Dermis blood vessel endothelial cell (primary cell): ENCODE results near the gene HTRA3. TPM values are rescaled to one million over a fixed set of nuclear protein-coding genes. Genes with fewer than 3 reads are reported as not detected.

ENCODE experiments used
- DNase-seq: peaks from one replicate; pipeline ENCODE4 v3.0.0; 2010
- total RNA-seq: library from RNA; depleted of rRNA; stranded (reverse); fragments of >200 nt; gene quantifications from 2 replicates; pipeline ENCODE4 v1.2.3, GENCODE V29; 2014

HTRA3 gene
- total RNA-seq, 1 donor from 2014 or later, result 3.6 TPM

DNA sequence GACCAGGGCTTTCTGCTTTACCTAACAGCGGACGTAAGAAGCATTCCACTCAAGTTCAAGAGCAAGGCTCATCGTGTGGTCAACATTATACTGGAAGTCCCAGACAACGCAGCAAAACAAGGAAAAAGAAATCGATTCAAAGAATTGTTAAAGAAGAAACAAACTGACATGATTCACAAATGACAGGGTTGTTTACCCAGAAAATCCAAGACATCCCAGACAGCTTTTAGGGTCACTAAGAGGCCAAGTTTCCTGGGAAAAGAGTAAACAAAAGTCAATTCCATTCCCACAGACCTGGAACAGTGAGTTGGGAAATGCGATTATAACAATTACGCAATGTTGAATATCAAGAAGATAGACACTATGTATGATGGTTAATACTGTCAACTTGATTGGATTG is 21.5 kb upstream of the HTRA3 start:
- peak; percentile 32 for DNase-seq

- no peak for DNase-seq
Observed at GRCh38 chr4:8250227-8250626, 19.3 kb upstream of the HTRA3 start.

DNA sequence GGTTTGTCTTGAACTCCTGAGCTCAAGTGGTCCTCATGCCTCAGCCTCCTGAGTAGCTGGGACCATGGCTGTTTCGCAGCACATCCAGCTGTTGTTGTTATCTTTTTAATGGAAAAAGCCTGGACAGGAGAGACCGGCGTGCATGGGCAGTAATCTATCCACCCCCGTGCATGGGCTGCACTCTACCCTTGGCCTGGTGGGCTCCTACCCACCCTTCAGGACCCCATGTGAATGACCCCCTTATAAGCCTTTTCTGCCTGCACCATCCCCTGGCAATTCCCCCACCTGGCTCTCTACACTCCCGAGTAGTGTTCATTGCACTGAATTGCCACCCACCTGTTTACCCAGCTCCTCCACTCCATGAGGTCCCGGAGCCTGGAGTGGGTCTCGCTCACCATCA is 18.9 kb upstream of the HTRA3 start:
- DNase-seq, result no peak

DNA sequence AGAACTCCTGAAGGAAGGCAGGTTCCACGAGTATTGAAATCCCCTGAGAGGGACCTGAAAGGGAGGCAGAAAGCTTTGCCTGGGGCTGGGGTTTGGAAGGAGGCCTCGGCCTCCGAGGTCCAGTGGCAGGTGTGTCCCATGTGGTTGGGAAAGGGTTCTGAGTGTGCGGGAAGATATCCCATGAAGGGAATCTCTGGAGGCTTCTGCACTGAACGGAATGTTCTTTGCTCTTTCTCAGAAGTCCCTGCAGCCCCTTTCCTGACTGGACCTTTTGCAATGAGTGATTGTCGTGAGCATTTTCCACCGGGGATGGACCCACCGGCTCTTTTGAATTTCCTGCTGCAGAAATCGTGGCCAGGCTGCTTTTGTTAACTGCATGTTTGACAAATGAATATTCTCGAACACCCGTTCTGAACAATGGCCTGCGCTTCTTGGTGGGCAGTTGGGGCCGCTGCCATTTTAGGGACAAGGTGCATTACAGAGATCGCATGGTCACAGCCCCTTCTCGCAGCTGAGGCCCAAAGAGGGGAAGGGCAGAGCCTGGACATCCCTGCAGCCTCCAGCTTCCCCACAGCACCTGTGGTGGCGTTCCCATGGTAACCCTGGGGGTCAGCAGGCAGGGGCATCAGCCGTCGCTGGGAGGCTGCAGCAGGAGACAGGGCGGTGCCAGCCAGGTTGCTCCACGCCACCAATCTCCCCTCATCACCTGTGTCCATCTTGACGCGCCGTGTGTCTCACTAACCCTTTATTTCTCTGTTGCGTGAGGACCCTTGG is 18.3 kb upstream of the HTRA3 start:
- no peak for DNase-seq

GRCh38 chr4:8252301-8253173 is 17.0 kb upstream of the HTRA3 start:
- no peak for DNase-seq

- no peak for DNase-seq
Observed at GRCh38 chr4:8254076-8254475, 15.5 kb upstream of the HTRA3 start.

DNA sequence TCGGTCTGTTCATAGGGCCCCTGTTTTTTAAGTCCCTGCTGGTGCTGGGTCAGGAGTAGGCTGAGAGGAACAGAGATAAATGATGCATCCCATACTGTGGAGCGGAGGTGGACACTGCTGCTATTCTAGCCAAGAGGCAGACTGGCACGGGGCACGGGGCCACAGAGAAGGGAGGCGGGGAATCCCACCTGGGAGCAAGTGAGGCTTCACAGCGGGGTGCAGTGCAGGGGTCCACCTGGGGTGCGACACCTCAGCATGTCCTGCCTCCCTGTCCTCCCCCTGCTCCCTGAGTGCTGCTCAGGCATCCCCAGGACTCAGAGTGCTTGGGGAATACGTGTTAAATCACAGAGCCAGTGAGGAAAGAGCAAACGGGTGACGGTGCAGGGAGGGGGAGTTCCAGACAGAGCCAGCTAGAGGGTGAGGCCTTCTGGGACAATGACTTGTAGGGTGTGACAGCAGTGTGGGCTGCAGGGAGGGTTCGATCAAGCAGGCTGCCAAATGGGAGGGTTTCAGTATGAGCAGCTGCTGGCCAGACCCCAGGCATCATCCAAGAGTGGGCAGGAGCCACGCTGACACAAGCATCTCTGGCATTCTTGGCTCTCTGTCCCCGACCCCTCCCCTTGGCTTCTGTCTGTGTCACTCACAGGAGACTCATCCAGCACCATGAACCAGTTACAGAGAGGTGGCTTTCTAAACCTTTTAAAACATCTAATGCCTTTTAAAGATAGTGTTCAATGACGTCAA is 13.7 kb upstream of the HTRA3 start:
- DNase-seq, result no peak

DNA sequence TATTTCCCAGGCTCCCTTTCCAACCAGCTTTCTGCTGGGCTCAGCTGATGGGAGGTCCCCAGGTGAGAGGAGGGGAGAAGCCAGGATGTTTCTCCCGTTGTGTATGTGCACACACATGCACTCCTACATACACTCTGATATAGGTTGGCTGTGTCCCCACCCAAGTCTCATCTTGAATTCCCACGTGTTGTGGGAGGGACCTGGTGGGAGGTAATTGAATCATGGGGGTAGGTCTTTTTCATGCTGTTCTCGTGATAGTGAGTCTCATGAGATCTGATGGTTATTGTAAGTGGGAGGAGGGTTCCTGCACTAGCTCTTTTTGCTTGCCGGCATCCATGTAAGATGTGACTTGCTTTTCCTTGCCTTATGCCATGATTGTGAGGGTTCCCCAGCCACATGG is 11.7 kb upstream of the HTRA3 start:
- no peak for DNase-seq

- DNase-seq, result no peak
Observed at GRCh38 chr4:8258552-8259212, 10.9 kb upstream of the HTRA3 start.

GRCh38 chr4:8259743-8260430 is 9.7 kb upstream of the HTRA3 start:
- no peak for DNase-seq

- peak; percentile 56 for DNase-seq
Observed at GRCh38 chr4:8260656-8261111, 8.9 kb upstream of the HTRA3 start.

- no peak for DNase-seq
Observed at GRCh38 chr4:8261851-8262535, 7.6 kb upstream of the HTRA3 start.

GRCh38 chr4:8262637-8263322 is 6.8 kb upstream of the HTRA3 start:
- DNase-seq, result no peak

DNA sequence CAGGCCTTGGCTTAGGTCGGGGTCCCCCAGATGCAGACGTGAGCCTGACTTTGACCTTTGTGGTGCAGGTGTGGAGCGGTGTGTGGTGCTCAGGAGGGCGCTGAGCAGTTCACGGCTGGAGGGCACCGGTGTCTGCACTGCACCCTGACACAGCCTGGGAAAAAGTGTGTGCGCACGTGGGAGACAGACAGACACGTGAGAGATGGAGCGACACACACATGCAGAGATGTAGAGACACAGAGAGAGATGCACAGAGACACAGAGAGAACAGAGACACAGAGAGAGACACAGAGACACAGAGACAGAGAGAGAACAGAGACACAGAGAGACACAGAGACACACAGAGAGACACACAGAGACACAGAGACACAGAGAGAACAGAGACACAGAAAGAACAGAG is 6.2 kb upstream of the HTRA3 start:
- DNase-seq, result no peak

- no peak for DNase-seq
Observed at GRCh38 chr4:8264106-8264505, 5.4 kb upstream of the HTRA3 start.

DNA sequence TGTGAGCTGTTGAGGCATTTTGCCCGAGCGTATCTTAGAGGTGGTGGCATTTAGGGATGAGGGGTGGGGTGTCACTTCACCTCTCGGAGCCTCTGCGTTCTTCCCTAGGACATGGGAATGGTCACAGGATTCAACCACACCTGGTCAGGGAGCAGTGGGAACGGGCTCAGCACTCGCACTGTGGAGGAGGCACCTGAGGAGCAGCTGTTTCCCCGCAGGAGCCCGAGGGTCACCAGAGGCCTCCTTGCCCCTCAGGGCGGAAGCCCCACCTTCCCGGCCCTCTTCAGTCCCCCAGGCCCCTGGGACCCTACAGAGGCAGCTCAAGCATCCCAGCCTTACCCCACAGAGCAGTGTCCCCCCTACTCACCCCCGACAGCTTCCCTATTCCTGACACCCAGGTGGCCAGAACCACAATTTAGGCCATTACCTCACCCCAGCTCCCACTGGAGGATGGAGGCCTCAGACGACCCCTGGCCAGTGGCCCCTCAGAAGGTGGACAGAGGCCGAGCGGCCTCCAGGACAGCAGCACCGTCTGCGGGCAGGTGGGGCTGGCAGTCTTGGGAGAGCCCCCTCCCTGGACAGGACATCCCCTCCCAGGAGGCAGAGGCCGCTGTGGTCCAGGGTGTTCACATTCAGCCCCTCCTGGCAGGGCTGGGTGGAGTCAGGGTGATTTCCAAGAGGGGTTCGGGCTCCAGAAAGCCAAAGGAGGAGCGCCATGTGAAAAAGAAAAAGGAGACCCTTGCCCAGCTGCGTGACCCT is 4.2 kb upstream of the HTRA3 start:
- no peak for DNase-seq

GRCh38 chr4:8266088-8266487 is 3.5 kb upstream of the HTRA3 start:
- DNase-seq, result no peak

- DNase-seq, result no peak
Observed at GRCh38 chr4:8266508-8266907, 3.0 kb upstream of the HTRA3 start.

DNA sequence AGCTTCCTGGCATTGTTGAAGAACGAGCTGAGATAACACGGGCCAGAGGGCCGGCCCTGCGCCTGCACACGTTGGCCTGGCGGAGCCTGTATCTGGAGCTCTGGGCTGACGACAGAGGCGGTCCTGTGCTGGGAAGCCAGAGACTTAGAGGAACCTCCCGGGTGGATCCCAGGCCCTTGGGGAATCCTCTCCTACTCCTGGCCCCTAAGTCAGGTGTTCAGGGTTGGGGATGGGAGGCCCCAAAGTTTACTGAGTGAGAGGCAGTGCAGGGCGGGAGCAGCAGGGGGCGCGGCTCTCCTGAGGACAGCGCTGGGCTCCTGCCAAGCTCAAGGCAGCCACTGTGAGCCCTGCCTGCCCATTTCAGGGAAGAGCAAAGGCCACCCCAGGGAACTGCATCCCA is 2.5 kb upstream of the HTRA3 start:
- peak; percentile 85 for DNase-seq

- DNase-seq, result no peak
Observed at GRCh38 chr4:8268211-8268610, 1.3 kb upstream of the HTRA3 start.
